ENCODE measurements around the gene F5. TPM values are rescaled to one million over a fixed set of nuclear protein-coding genes. Genes with fewer than 3 reads are reported as not detected.
"Not testable (repeated sequence)": the region's sequence is repeated elsewhere in the genome, so short reads cannot be mapped to it uniquely, and the experiment has no call there.

F5 gene
- polyA plus RNA-seq, 12 donors = 0.04 to 2.0 (median 0.68) TPM; not detected in 2

DNA sequence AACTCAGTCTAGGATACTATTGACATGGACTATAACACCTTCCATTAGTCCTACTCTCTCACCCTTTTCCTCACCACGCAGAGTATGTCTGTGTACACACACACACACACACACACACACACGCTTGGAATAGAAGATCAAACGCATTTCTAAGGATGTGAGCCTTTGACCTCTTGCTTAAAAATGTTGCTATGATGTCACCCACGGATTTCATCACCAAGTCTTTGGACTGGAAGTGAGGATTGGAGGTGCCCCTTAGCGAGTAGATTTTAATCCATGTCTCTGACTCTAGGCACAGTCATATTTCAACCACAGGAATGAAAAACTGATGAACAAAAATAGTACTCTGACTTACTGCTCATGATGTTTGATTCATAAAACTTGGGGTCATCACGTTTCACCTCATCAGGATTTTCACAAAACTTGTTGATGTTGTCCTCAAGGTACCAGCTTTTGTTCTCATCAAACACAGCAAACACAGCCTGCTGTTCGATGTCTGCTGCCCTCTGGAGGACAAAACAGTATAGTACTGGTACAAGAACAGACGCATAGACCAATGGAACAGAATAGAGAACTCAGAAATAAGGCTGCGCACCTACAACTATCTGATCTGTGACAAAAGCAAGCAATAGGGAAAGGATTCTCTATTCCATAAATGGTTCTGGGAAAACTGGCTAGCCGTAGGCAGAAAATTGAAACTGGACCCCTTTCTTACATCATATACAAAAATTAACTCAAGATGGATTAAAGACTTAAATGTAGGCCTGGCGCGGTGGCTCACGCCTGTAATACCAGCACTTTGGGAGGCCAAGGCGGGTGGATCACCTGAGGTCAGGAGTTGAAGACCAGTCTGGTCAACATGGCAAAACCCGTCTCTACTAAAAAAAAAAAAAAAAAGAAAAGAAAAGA, 39.9 kb downstream of the F5 start:
- DNase-seq = peak; percentile 71

GRCh38 chr1:169545472-169545871, 40.8 kb downstream of the F5 start:
- DNase-seq = no peak

GRCh38 chr1:169538998-169539871, 47.0 kb downstream of the F5 start:
- no peak for DNase-seq

GRCh38 chr1:169534653-169535052, 51.6 kb downstream of the F5 start:
- no peak for DNase-seq

DNA sequence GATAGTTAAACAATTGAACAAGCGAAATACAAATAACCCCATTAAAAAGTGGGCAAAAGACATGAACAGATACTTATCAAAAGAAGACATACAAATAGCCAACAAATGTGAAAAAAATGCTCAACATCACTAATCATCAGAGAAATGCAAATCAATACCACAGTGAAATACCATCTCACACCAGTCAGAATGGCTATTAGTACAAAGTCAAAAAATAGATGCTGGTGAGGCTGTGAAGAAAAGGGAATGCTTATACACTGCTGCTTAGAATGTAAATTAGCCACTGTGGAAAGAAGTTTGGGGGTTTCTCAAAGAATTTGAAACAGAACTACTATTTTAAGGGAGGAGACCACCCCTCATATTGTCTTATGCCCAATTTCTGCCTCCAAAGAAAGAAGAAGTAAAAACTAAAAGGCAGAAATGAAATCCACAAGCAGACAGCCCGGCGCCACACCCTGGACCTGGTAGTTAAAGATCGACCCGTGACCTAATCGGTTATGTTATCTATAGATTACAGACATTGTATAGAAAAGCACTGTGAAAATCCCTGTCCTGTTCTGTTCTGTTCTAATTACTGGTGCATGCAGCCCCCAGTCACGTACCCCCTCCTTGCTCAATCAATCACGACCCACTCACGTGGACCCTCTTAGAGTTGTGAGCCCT, 52.6 kb downstream of the F5 start:
- not testable (repeated sequence) for DNase-seq

DNA sequence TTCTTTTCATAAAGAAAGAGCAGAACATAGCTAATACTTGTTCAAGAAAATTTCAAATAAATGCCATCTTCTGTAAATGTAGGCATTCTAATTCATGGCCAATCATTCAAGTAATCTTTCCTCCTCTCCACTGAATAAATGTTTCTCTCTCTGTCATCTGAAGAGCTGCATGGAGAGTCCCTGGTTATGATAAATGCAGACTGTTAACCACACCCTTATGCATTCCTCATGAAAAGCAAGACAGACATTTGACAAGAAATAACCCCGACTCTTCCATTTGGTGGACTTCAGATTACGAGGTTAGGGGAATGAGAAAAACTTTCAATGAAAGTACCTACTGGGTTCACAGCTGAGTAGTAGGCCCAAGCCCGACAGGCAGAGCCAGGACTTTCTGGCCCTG, 55.8 kb downstream of the F5 start:
- DNase-seq = no peak

- no peak for DNase-seq
These were observed 57.1 kb downstream of the F5 start for GRCh38 chr1:169529068-169529642.

DNA sequence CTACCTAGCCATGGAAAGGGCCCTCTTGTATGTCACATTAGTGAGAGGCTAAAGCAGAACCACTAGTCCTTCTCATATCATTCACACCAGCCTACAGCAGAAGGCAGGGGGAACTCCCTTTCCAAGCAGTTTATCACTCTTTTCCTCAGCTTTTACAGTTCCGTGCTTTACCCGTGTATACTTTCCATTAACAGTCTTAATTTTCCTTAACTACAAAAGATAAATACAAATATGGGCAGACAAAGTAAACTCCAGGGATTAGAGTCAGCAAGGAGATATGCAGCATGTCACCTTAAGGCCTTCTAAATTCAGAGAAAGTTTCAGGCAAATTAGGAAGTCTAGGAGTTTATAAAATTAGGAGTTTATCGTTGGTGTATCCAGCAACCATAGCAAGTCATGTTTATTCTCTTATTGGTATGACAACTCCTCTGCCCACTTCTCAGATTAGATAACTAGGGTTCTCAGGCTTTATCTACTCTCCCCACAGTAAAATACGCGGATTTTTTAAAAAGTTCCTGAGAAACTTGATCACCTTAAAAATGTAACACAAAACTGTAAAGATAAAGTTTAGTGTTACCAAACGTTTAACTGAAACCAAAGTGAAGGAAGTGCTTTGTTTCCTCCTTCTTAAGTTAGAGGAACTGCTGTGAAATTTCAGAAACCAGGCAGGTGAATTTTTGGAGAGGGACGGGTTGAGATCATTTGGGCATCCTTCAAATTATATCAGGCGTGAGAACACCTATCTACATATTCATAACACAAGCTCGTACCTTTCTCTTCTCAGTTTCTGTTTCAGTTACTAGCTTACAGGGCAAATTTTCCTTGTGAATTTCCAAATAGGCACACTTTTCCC, 57.8 kb downstream of the F5 start:
- DNase-seq = no peak

DNA sequence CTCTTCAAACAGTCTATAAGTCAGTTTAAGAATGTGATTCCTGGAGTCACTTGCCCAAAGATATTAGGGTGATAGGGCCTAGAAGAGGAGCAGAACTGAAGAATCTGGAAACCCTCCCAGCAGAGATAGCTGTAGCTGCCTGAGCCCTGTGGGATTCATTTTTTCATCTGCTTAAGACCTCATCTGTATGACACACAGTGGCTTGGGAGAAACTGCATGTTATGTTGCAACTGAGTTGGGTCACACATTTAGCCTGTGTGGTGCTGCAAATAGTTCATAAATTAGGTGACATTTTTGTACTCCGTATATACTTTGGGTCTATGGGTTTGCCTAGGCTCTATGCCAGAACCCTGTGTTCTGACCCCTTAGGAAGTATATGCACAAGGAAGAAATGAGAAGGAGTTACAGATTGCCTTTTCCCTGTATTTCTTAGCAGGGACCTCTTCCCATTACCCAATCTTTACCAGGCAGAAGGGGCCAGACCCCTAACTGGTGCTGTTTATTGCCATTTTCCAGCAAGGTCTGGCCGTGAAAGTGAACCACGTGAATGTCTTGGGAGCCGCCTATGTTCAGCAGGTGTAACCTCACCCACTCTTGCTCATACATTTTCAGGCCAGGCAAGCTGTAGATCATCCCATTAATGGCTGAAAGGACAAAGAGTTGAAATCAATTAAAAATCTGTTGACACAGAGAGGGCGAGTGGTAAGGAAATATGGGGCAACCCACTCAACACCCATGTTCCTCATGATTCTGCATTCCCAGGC, 58.6 kb downstream of the F5 start:
- no peak for DNase-seq

DNA sequence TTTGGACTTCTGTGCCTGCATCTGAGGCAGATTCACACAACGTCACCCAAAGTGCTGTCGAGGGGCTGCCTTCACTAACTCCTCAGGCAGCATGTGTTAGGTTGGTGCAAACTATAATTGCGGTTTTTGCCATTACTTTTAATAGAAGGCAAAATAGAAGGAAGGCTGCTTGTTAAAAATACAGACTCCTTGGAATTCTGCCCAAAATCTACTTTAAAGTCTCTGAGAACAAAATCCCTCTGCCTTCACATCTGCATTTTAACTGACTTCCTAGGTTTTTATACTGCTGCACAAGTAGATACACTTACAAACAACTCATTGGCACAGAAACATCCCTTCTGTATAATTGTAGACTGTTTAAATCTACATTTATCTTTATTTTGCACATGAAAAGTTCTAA, 59.3 kb downstream of the F5 start:
- no peak for DNase-seq

GRCh38 chr1:169526120-169526832, 60.0 kb downstream of the F5 start:
- no peak for DNase-seq

GRCh38 chr1:169525391-169525790, 60.9 kb downstream of the F5 start:
- DNase-seq = no peak

GRCh38 chr1:169523904-169524303, 62.4 kb downstream of the F5 start:
- no peak for DNase-seq

DNA sequence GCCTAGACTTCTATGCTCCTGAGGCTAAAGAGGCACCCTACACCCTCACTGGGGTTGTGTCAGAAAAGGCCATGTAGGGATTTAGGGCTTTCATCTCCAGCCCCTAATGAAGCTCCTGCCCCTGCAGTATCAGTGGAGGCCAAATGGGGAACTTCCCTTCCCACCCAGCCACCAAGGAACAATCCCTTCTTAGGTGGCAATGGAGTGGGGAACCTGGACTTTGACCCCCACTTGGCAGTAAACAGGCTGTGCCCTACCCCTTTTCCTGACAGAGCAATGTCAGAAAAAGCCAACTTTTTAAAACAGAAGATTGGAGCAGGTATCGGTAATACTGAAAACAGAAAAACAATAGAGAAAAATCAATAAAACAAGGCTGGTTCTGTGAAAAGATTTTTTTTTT, 65.1 kb downstream of the F5 start:
- no peak for DNase-seq

DNA sequence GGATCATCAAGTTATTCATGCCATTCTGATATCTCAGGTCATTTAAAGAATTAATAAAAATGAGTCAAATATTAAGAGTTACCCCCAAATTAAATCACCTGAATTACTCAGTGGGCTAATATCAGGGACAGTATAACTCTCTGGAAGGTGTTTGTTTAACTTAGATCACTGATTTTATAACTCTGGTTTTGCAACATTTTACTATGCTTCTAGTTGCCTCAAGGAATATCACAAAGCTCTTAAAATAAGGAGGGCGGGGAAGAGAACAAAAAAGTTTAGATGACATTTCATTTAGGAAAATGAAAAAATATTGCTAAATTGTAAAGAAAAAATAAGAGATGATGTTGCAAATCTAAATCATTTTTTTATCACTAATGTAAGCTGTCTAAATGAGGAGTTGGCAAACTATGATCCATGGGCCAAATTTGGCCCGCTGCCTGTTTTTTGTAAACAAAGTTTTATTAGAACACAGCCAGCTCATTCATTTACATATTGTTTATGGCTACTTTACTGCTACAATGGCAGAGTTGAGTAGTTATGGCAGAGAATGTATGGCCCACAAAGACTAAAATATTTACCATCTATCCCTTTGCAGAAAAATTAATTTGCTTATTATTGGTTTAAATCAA, 68.6 kb downstream of the F5 start:
- no peak for DNase-seq

GRCh38 chr1:169515641-169516040, 70.6 kb downstream of the F5 start:
- DNase-seq = no peak

- DNase-seq = no peak
These were observed 71.6 kb downstream of the F5 start for GRCh38 chr1:169514566-169515270.

DNA sequence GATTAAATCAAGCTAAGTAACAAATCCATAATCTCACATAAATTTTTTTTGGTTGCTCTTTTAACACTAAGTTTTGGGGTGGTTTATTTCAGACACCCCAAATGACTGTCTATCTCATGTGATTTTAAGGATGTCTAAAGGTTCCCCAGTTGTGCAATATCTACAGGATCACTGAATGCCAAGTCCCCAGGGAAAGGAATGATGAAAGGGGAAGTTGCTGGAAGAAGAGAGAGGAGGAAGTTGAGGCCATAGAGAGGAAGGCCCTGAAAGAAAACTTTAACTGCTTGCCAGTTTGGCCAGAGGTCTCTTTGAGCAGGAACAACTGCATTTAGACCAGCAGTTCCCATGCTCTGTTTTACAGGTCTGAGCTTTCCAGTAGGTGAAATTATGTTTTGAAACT, 73.1 kb downstream of the F5 start:
- DNase-seq = no peak

Measured in muscle of arm (tissue), 12 donors.